ENCODE measurements around the gene DIS3L2.
A peak's percentile ranks its signal among the peaks of the same experiment; 100 is the strongest.

DIS3L2 gene

GRCh38 chr2:231955758-231956472 is 5.6 kb upstream of the DIS3L2 start:
- TF ChIP-seq GATA1 (IDR thresholded peaks at IDR 0.05; ENCODE audit: low read depth, low read length) (no peak), POLR2A (IDR thresholded peaks at IDR 0.05; ENCODE audit: low read length) (no peak)
- DNase-seq = peak in 1 of 2 experiments; percentile 23

- TF ChIP-seq GATA1 (IDR thresholded peaks at IDR 0.05; ENCODE audit: low read depth, low read length) = no peak
- no peak for TF ChIP-seq POLR2A (IDR thresholded peaks at IDR 0.05; ENCODE audit: low read length)
- no peak for DNase-seq
Observed at GRCh38 chr2:231957913-231958763, 3.4 kb upstream of the DIS3L2 start.

GRCh38 chr2:231960810-231961348 is 634 bp upstream of the DIS3L2 start:
- DNase-seq = no peak
- TF ChIP-seq POLR2A (IDR thresholded peaks at IDR 0.05; ENCODE audit: low read length) (no peak), GATA1 (IDR thresholded peaks at IDR 0.05; ENCODE audit: low read depth, low read length) (no peak)

GRCh38 chr2:231965102-231965501 is 3.6 kb downstream of the DIS3L2 start:
- TF ChIP-seq GATA1 (IDR thresholded peaks at IDR 0.05; ENCODE audit: low read depth, low read length) (no peak), POLR2A (IDR thresholded peaks at IDR 0.05; ENCODE audit: low read length) (no peak)
- DNase-seq = no peak

GRCh38 chr2:231966886-231967285 is 5.4 kb downstream of the DIS3L2 start:
- no peak for DNase-seq
- no peak for TF ChIP-seq GATA1 (IDR thresholded peaks at IDR 0.05; ENCODE audit: low read depth, low read length)
- no peak for TF ChIP-seq POLR2A (IDR thresholded peaks at IDR 0.05; ENCODE audit: low read length)

- TF ChIP-seq GATA1 (IDR thresholded peaks at IDR 0.05; ENCODE audit: low read depth, low read length) (no peak), POLR2A (IDR thresholded peaks at IDR 0.05; ENCODE audit: low read length) (no peak)
- peak in 1 of 2 experiments; percentile 4 for DNase-seq
Observed at GRCh38 chr2:231968820-231969219, 7.3 kb downstream of the DIS3L2 start.

- DNase-seq = no peak
- TF ChIP-seq POLR2A (IDR thresholded peaks at IDR 0.05; ENCODE audit: low read length) = no peak
- TF ChIP-seq GATA1 (IDR thresholded peaks at IDR 0.05; ENCODE audit: low read depth, low read length) = no peak
Observed at GRCh38 chr2:231970461-231970860, 8.9 kb downstream of the DIS3L2 start.

- TF ChIP-seq GATA1 (IDR thresholded peaks at IDR 0.05; ENCODE audit: low read depth, low read length) (no peak), POLR2A (IDR thresholded peaks at IDR 0.05; ENCODE audit: low read length) (no peak)
- DNase-seq = no peak
Observed at GRCh38 chr2:231975001-231975400, 13.5 kb downstream of the DIS3L2 start.

GRCh38 chr2:231977430-231977829 is 15.9 kb downstream of the DIS3L2 start:
- no peak for DNase-seq
- no peak for TF ChIP-seq POLR2A (IDR thresholded peaks at IDR 0.05; ENCODE audit: low read length)
- TF ChIP-seq GATA1 (IDR thresholded peaks at IDR 0.05; ENCODE audit: low read depth, low read length) = no peak

GRCh38 chr2:231984992-231985391 is 23.5 kb downstream of the DIS3L2 start:
- TF ChIP-seq GATA1 (IDR thresholded peaks at IDR 0.05; ENCODE audit: low read depth, low read length) (no peak), POLR2A (IDR thresholded peaks at IDR 0.05; ENCODE audit: low read length) (no peak)
- no peak for DNase-seq

- DNase-seq = peak; percentile 41
- TF ChIP-seq GATA1 (IDR thresholded peaks at IDR 0.05; ENCODE audit: low read depth, low read length) = no peak
- TF ChIP-seq POLR2A (IDR thresholded peaks at IDR 0.05; ENCODE audit: low read length) = no peak
Observed at GRCh38 chr2:231985823-231986261, 24.3 kb downstream of the DIS3L2 start.

GRCh38 chr2:231987124-231987727 is 25.7 kb downstream of the DIS3L2 start:
- no peak for TF ChIP-seq POLR2A (IDR thresholded peaks at IDR 0.05; ENCODE audit: low read length)
- TF ChIP-seq GATA1 (IDR thresholded peaks at IDR 0.05; ENCODE audit: low read depth, low read length) = no peak
- DNase-seq = no peak

GRCh38 chr2:231988179-231988866 is 26.8 kb downstream of the DIS3L2 start:
- TF ChIP-seq GATA1 (IDR thresholded peaks at IDR 0.05; ENCODE audit: low read depth, low read length) = no peak
- no peak for TF ChIP-seq POLR2A (IDR thresholded peaks at IDR 0.05; ENCODE audit: low read length)
- no peak for DNase-seq

Data from erythroblast (primary cell).